Neuronal stem cell (in vitro differentiated cells): ENCODE results near the gene LACTBL1.
A peak's percentile ranks its signal among the peaks of the same experiment; 100 is the strongest.

Experiments used
- DNase-seq: peaks from one replicate; pipeline ENCODE4 v3.0.0-alpha.2; 2013; ENCODE audit warnings: low spot score
- H2AFZ ChIP-seq: one replicate; pipeline ENCODE4 v1.6.1; 2013; ENCODE audit warnings: mild to moderate bottlenecking, low read length, inconsistent platforms
- H2AK5ac ChIP-seq: 2 replicates; pipeline ENCODE4 v1.6.1; 2013; ENCODE audit warnings: low read depth, mild to moderate bottlenecking, inconsistent platforms, low read length, moderate library complexity, mixed read lengths
- H2BK120ac ChIP-seq: 2 replicates; pipeline ENCODE4 v1.6.1; 2013; ENCODE audit warnings: low read depth, mild to moderate bottlenecking, inconsistent platforms, low read length, moderate library complexity, mixed read lengths
- H2BK12ac ChIP-seq: one replicate; pipeline ENCODE4 v1.6.1; 2013; ENCODE audit warnings: low read length, inconsistent platforms
- H2BK15ac ChIP-seq: 2 replicates; pipeline ENCODE4 v1.6.1; 2013; ENCODE audit warnings: mild to moderate bottlenecking, low read length, inconsistent platforms, mixed read lengths
- H2BK5ac ChIP-seq: one replicate; pipeline ENCODE4 v1.6.1; 2013; ENCODE audit warnings: inconsistent platforms, mild to moderate bottlenecking, low read length, moderate library complexity
- H3K14ac ChIP-seq: one replicate; pipeline ENCODE4 v1.6.1; 2013; ENCODE audit warnings: low read length, inconsistent platforms
- H3K18ac ChIP-seq: 2 replicates; pipeline ENCODE4 v1.6.1; 2013; ENCODE audit warnings: low read length, inconsistent platforms
- H3K23ac ChIP-seq: 2 replicates; pipeline ENCODE4 v1.6.1; 2013; ENCODE audit warnings: low read depth, mild to moderate bottlenecking, mixed read lengths, low read length, inconsistent platforms; ENCODE audit not compliant: poor library complexity
- H3K27ac ChIP-seq: replicated peaks from 3 replicates; pipeline ENCODE4 v1.5.1; 2013; ENCODE audit warnings: low read length, inconsistent platforms
- H3K27me3 ChIP-seq, 3 experiments: 2 replicates each; pipeline ENCODE4 v1.6.1; 2013; ENCODE audit warnings: low read length in 3 of 3, mild to moderate bottlenecking in 2 of 3, inconsistent platforms in 1 of 3, low read depth in 1 of 3, mixed read lengths in 1 of 3, moderate library complexity in 1 of 3; ENCODE audit not compliant: control insufficient read depth in 3 of 3, insufficient read depth in 3 of 3
- H3K36me3 ChIP-seq, 2 donors: replicated peaks in 1 of 2; 2 replicates each; pipeline ENCODE4 v1.6.1; 2013; ENCODE audit warnings: low read length in 2 of 2; ENCODE audit not compliant: control insufficient read depth in 2 of 2, insufficient read depth in 2 of 2
- H3K4ac ChIP-seq: 2 replicates; pipeline ENCODE4 v1.6.1; 2013; ENCODE audit warnings: inconsistent platforms, mild to moderate bottlenecking, low read length, moderate library complexity
- H3K4me1 ChIP-seq, 2 donors: 1 replicate in 1 of 2; 2 replicates in 1 of 2; pipeline ENCODE4 v1.6.1; 2013; ENCODE audit warnings: low read length in 2 of 2, low read depth in 1 of 2; ENCODE audit not compliant: control insufficient read depth in 2 of 2, insufficient read depth in 1 of 2
- H3K4me2 ChIP-seq: one replicate; pipeline ENCODE4 v1.6.1; 2013; ENCODE audit warnings: mild to moderate bottlenecking, low read length, inconsistent platforms; ENCODE audit not compliant: insufficient read depth, poor library complexity, severe bottlenecking
- H3K4me3 ChIP-seq, 2 donors: 2 replicates each; pipeline ENCODE4 v1.5.1; 2013; ENCODE audit warnings: low read length in 2 of 2, mild to moderate bottlenecking in 2 of 2, inconsistent platforms in 1 of 2, moderate library complexity in 1 of 2
- H3K79me1 ChIP-seq: one replicate; pipeline ENCODE4 v1.6.1; 2013; ENCODE audit warnings: low read depth, mild to moderate bottlenecking, inconsistent platforms, low read length, moderate library complexity
- H3K9ac ChIP-seq: one replicate; pipeline ENCODE4 v1.6.1; 2013; ENCODE audit warnings: mild to moderate bottlenecking, low read depth, low read length, inconsistent platforms; ENCODE audit not compliant: poor library complexity
- H3K9me3 ChIP-seq, 2 donors: replicated peaks in 1 of 2; 2 replicates each; pipeline versions ENCODE3 to v1.6.1; 2013; ENCODE audit warnings: low read length in 2 of 2, mild to moderate bottlenecking in 2 of 2, inconsistent platforms in 1 of 2, low read depth in 1 of 2, mixed read lengths in 1 of 2, moderate library complexity in 1 of 2; ENCODE audit not compliant: control insufficient read depth in 2 of 2, insufficient read depth in 1 of 2
- H4K8ac ChIP-seq: one replicate; pipeline ENCODE4 v1.6.1; 2013; ENCODE audit warnings: low read depth, mild to moderate bottlenecking, inconsistent platforms, low read length, moderate library complexity
- H4K91ac ChIP-seq: one replicate; pipeline ENCODE4 v1.6.1; 2013; ENCODE audit warnings: low read length, low read depth, mild to moderate bottlenecking, inconsistent platforms; ENCODE audit not compliant: poor library complexity
- WGBS, 2 donors: extraction: QIAGEN DNeasy Blood & Tissue Kit; methylation state at CpG; one replicate each; pipeline ENCODE4 v1.1.7; 2013; ENCODE audit warnings: missing lambda C conversion rate in 2 of 2, mixed read lengths in 1 of 2; ENCODE audit not compliant: insufficient read length in 2 of 2, insufficient replicate concordance in 1 of 2; ENCODE audit errors: extremely low coverage in 2 of 2; 5-methylcytosine and 5-hydroxymethylcytosine counted together

Gene LACTBL1

GRCh38 chr1:22914156-22914555, 58.5 kb downstream of the LACTBL1 start:
- Histone ChIP-seq H3K9ac (peak overlapping the region; percentile 50), H3K4me1 (no peaks in the 10 kb centered on the region), H4K8ac (no peak overlapping the region), H2BK15ac (no peak overlapping the region), H3K23ac (no peak overlapping the region), H2AK5ac (no peak overlapping the region), H3K18ac (peak overlapping the region; percentile 65), H3K14ac (no peak overlapping the region), H3K4me2 (no peak overlapping the region), H4K91ac (no peak overlapping the region), H3K79me1 (no peaks in the 10 kb centered on the region), H3K4me3 (no peak overlapping the region), H3K9me3 (no peaks in the 10 kb centered on the region), H2BK5ac (no peak overlapping the region), H2BK120ac (no peak overlapping the region), H3K27ac (no peak overlapping the region), H3K27me3 (no peaks in the 10 kb centered on the region), H2AFZ (no peak overlapping the region), H3K36me3 (peaks cover 23 to 42% of the 10 kb centered on the region in 2 donors), H2BK12ac (peak overlapping the region; percentile 63), H3K4ac (no peak overlapping the region)
- WGBS, 2 donors = no CpG with 5 or more reads among the region's 10 CpGs
- DNase-seq = no peak

GRCh38 chr1:22913421-22914141, 59.1 kb downstream of the LACTBL1 start:
- no peak overlapping the region for H3K4me3 ChIP-seq
- no peak overlapping the region for H3K27ac ChIP-seq
- WGBS, 2 donors = no CpG with 5 or more reads among the region's 24 CpGs
- no peak overlapping the region for H3K9ac ChIP-seq
- no peak overlapping the region for H2BK12ac ChIP-seq
- no peak overlapping the region for H4K91ac ChIP-seq
- H3K23ac ChIP-seq = no peak overlapping the region
- H3K18ac ChIP-seq = no peak overlapping the region
- no peak overlapping the region for H2BK5ac ChIP-seq
- no peak overlapping the region for H3K4ac ChIP-seq
- no peaks in the 10 kb centered on the region for H3K9me3 ChIP-seq
- no peaks in the 10 kb centered on the region for H3K27me3 ChIP-seq
- H3K14ac ChIP-seq = no peak overlapping the region
- H2BK120ac ChIP-seq = no peak overlapping the region
- DNase-seq = no peak
- no peak overlapping the region for H2AK5ac ChIP-seq
- no peak overlapping the region for H3K4me2 ChIP-seq
- no peaks in the 10 kb centered on the region for H3K79me1 ChIP-seq
- no peaks in the 10 kb centered on the region for H3K4me1 ChIP-seq
- no peak overlapping the region for H2BK15ac ChIP-seq
- H3K36me3 ChIP-seq = peaks cover 23 to 47% of the 10 kb centered on the region in 2 donors
- no peak overlapping the region for H4K8ac ChIP-seq
- H2AFZ ChIP-seq = no peak overlapping the region

- H2AK5ac ChIP-seq = no peak overlapping the region
- H3K4me3 ChIP-seq = no peak overlapping the region
- peak overlapping the region; percentile 21 for H3K14ac ChIP-seq
- H3K4me1 ChIP-seq = no peaks in the 10 kb centered on the region
- H2BK5ac ChIP-seq = no peak overlapping the region
- no peaks in the 10 kb centered on the region for H3K79me1 ChIP-seq
- no peak overlapping the region for H3K9ac ChIP-seq
- H2BK12ac ChIP-seq = no peak overlapping the region
- H4K91ac ChIP-seq = no peak overlapping the region
- H3K27ac ChIP-seq = no peak overlapping the region
- no peak overlapping the region for H2AFZ ChIP-seq
- no peak overlapping the region for H2BK15ac ChIP-seq
- H3K36me3 ChIP-seq = peaks cover 23 to 60% of the 10 kb centered on the region in 2 donors
- H3K4ac ChIP-seq = no peak overlapping the region
- no peak overlapping the region for H3K23ac ChIP-seq
- no peaks in the 10 kb centered on the region for H3K9me3 ChIP-seq
- no peak overlapping the region for H3K4me2 ChIP-seq
- no peak overlapping the region for H3K18ac ChIP-seq
- WGBS, 2 donors = no CpG with 5 or more reads among the region's 16 CpGs
- no peak overlapping the region for H4K8ac ChIP-seq
- DNase-seq = no peak
- H3K27me3 ChIP-seq = no peaks in the 10 kb centered on the region
- H2BK120ac ChIP-seq = no peak overlapping the region
These were observed 60.4 kb downstream of the LACTBL1 start for GRCh38 chr1:22912311-22912710.

GRCh38 chr1:22910986-22911651, 61.5 kb downstream of the LACTBL1 start:
- Histone ChIP-seq H3K9me3 (no peaks in the 10 kb centered on the region), H3K18ac (no peak overlapping the region), H3K9ac (no peak overlapping the region), H3K79me1 (no peaks in the 10 kb centered on the region), H3K36me3 (peaks cover 27 to 72% of the 10 kb centered on the region in 2 donors), H3K4me3 (no peak overlapping the region), H2BK120ac (no peak overlapping the region), H4K8ac (no peak overlapping the region), H3K27me3 (no peaks in the 10 kb centered on the region), H2AFZ (no peak overlapping the region), H3K27ac (no peak overlapping the region), H2BK12ac (no peak overlapping the region), H3K4me1 (no peaks in the 10 kb centered on the region), H3K14ac (no peak overlapping the region), H3K4me2 (no peak overlapping the region), H2BK5ac (no peak overlapping the region), H2AK5ac (no peak overlapping the region), H2BK15ac (no peak overlapping the region), H3K4ac (no peak overlapping the region), H4K91ac (no peak overlapping the region), H3K23ac (peak overlapping the region; percentile 86)
- no CpG with 5 or more reads among the region's 5 CpGs for WGBS, 2 donors
- no peak for DNase-seq
